Right hindlimb (tissue), 1 donor: ENCODE data around the gene TRIM40.

Experiments used
- DNase-seq: peaks from one replicate; pipeline ENCODE4 v3.0.0-alpha.2; 2018

TRIM40 gene, protein sequence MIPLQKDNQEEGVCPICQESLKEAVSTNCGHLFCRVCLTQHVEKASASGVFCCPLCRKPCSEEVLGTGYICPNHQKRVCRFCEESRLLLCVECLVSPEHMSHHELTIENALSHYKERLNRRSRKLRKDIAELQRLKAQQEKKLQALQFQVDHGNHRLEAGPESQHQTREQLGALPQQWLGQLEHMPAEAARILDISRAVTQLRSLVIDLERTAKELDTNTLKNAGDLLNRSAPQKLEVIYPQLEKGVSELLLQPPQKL

DNA sequence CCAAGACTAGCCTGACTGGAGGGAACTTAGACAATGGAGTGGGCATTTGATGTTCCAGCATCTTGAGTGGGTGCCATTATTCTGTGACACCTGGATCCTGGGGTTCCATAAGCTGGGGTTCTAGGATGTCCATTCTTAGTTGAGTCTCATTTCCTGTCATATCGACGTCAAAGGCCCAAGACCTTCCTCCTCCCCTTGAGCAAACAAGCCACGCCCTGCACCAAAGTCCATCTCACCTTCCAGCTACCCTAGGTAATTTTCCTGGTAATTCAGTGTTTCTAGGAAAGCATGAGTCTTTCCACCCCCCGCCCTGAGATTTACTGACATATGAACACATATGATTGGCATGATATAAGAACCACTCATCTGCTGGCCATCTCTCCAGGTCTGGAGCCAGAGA, at the start of gene TRIM40:
TRIM40 (plus strand) TSS at position 384 of the 400 bp plus-strand sequence. CDS start 897 bp downstream, outside the sequence.
- no peak for DNase-seq

- DNase-seq = no peak
Observed at GRCh38 chr6:30087876-30088275, 48.1 kb upstream of the TRIM40 start.

DNA sequence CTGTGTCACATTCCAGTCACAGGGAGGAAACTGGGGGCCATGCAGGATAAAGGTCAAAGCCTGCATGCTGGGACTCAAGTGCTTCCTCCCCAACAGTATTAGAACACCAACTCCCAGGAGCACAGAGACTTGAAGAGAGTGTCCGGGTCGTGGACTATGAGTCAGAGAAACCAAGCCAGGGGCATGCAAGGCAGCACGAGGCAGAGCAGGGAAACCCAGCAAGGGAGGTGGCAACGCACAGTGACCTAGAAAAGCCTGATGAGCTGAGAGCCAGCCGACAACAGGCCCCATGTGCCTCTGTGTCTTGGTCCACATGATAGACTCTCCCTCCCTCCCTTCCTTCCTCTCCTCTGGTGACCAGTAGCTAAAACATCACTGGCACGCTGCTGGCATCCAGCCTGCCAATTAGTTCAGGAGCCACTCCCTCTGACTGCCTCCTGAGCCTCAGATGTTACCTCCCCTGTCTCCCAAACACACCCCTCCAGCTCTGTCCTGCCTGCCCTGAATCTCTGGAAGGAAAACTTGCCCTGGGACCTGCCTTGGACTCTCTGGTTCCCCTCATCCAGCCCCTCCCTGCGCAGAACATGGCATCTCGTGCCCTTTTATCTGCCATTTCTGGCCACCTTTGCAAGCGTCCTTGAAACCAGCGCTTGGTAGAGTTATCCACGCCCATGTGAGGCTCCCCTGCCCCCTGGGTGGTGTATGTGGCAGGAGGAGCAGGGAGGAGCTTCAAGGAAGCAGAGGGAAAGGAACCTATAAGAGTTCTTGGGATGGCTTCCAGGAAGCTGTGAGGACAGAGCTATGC, 44.2 kb upstream of the TRIM40 start:
- DNase-seq = no peak

GRCh38 chr6:30092852-30093543, 42.9 kb upstream of the TRIM40 start:
- no peak for DNase-seq

DNA sequence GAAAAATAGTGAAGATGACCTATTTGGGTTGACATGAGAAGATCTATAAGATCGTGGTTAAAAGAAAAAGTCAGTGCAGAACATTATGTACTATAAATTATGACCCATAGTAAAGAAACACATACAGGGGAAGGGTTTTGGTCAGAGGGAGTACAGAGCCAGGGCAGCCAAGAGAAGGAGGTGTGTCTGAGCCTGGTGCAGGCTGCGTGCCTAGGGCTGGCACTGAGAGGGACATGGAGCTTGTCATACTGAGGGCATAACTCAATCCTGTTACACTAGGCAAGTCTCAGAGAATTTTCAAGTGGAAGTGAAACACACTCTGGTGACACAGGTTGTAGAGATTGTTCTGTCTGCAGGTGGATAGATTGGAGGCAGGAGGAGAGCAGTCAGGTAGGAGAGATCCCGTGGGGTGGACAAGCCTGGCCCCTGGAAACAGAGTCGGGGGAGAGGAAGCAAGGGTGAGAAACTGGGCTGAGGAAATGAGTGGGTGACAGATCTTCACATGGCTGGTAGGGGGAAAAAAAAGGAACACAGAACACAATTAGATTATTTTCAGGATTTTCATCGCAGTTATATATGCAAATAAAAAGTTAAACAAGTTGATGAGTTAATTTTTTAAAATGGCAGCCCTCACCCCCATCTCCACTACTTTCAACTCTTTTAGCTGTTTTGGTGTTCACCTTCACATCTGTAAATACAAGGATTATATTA, 41.8 kb upstream of the TRIM40 start:
- no peak for DNase-seq

DNA sequence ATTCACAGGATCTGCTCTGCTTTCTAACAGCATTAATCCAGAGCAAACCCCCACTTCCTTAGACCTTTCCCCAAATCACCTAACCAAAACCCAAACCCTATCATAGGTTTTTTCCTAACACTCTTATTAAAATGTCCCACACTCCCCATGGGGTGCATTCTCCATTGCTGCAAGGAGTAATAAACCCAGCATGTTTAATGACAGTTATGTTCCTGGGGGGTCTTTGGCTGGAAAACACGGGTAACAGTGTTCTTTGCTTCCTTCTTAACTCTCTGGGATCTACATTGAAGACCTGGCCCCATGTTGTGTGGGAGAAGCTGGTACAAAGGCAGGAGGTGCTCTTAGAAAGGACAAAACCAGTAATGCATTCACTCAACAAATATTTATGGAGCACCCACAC, 39.1 kb upstream of the TRIM40 start:
- DNase-seq = no peak

- no peak for DNase-seq
Observed at GRCh38 chr6:30097902-30098768, 37.8 kb upstream of the TRIM40 start.

GRCh38 chr6:30100154-30100553, 35.8 kb upstream of the TRIM40 start:
- DNase-seq = no peak

DNA sequence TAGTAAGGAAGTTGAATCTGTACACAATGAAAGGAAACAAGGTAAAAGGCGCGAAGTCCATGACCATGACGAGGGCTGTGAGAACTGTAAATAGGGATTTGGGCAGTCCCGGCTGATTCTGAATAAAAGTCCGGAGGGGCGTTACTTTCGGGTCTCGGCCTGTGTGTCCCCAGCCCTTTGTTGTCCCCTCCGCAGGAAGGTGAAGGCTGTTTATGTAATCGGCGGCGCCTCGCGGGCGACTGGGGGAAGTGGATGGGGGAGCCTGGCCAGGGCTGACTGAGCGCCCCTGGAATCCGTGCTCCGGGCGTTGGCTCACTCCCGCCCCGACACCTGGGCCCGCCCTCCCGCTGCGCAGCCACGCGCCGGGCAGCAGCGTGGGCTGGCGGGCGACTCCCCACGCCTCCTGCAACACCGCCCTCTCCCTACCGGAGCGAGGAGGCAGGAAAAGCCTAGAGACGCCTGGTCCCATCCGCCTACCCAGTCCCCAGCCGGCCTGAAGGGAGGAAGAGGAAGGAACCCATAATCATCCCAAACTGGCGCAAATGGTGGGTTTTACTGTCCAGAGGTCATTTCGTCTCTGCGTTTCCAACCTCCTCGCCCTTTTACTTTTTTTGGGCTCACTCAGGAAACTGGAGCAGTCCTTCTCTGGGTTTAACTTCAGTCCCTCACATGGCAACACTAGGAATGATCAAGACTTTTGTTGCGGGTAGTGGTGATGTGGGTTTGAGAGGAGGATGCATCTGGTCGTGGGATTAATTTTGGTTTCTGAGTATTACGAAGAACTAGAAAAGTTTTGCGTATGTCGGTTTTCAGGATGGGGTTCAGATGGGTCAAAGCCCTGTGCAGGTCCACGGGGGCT, 35.1 kb upstream of the TRIM40 start:
- no peak for DNase-seq

GRCh38 chr6:30101444-30102413, 34.2 kb upstream of the TRIM40 start:
- peak; percentile 87 for DNase-seq

GRCh38 chr6:30102414-30102969, 33.4 kb upstream of the TRIM40 start:
- DNase-seq = no peak

GRCh38 chr6:30102970-30103871, 32.7 kb upstream of the TRIM40 start:
- peak; percentile 82 for DNase-seq

DNA sequence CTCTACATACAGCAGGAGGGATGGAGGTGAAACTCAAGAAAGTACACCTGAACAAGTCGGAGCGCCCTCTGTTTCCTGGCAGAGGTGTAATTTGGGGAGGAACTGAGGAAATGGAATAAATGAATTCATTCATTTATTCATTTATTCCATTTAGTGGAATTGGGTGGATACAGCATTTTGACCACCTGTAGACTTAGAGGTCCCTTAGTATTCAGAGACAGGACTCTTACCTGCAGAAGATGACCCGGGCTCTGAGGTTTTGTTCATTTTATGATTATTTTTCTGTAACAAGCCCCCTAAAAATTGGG, 32.1 kb upstream of the TRIM40 start:
- no peak for DNase-seq

GRCh38 chr6:30104661-30105060, 31.3 kb upstream of the TRIM40 start:
- no peak for DNase-seq

- no peak for DNase-seq
Observed at GRCh38 chr6:30111266-30111856, 24.6 kb upstream of the TRIM40 start.

DNA sequence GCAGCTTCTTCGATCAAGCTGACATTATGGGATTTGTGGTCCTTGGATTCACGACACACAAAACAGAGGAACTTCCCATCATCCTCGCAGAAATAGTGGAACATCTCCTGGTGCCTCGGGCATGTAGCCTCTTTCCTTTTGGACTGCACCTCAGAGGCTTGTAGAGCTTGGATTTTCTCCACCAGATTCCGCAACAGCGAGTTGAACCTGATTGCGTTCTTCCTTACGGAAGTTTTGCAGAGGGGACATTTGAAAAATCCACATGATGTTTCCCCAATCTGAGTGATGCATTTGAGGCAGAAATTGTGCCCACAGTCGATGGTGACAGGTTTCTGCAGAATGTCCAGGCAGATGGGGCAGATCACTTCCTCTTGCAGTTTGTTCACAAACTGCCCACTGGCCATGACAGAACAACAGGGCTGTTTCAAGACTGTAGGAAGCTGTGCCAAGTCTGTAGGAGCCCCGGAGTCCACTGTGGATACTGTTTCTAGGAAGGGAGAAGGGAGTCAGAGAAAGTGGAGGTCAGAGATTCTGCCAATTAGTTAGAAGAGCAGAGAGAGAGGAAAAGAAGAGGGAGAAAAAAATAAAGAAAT, 23.4 kb upstream of the TRIM40 start:
- DNase-seq = no peak

GRCh38 chr6:30113003-30113759, 22.8 kb upstream of the TRIM40 start, which contains the start of gene TRIM31:
TSS of gene TRIM31 (minus strand) at chr6:30113090. CDS start at chr6:30112805, 285 bp downstream.
- DNase-seq = no peak
